ENCODE measurements around the gene AEBP1. TPM values are rescaled to one million over a fixed set of nuclear protein-coding genes. Genes with fewer than 3 reads are reported as not detected.

The AEBP1 gene
- total and polyA plus RNA-seq, 2 of the 4 experiments (the other 2 are of a cell fraction), result 1.1 to 5.7 TPM

DNA sequence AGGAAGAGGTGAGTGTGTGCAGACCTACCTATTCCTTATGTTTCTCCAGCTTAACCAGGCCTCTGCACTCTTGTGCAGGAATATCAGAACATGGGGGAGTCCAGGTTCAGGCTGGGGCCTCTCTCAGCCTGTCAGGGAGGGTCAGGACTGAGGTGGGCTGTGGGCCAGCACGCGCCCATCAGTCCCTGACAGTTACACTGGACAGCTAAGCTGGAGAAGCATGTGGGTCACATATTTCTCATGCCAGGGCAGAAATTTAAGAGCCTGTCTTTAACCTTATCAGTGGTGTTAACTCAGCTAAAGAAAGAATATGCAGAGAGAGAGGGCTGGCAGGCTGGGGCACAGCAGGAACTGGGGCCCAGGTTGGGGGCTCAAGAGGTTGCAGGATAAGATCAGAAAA, 27.9 kb downstream of the AEBP1 start:
- TF ChIP-seq POLR2A (IDR thresholded peaks at IDR 0.05; ENCODE audit: low read depth, low read length), result no peak
- no peak for TF ChIP-seq NFE2L2 (IDR thresholded peaks at IDR 0.05; ENCODE audit: low read depth, low read length)
- TF ChIP-seq CHD1 (IDR thresholded peaks at IDR 0.05; ENCODE audit: low read depth, low read length), result no peak
- TF ChIP-seq, protein P1, sequence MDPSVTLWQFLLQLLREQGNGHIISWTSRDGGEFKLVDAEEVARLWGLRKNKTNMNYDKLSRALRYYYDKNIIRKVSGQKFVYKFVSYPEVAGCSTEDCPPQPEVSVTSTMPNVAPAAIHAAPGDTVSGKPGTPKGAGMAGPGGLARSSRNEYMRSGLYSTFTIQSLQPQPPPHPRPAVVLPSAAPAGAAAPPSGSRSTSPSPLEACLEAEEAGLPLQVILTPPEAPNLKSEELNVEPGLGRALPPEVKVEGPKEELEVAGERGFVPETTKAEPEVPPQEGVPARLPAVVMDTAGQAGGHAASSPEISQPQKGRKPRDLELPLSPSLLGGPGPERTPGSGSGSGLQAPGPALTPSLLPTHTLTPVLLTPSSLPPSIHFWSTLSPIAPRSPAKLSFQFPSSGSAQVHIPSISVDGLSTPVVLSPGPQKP (IDR thresholded peaks at IDR 0.05; ENCODE audit: borderline replicate concordance, low read depth, low read length), result no peak
- Histone ChIP-seq H3K27me3 (ENCODE audit: control insufficient read depth, insufficient read depth, low read length) (no peaks in the 10 kb centered on the region), H3K36me3 (ENCODE audit: control insufficient read depth, insufficient read depth, low read length) (no peaks in the 10 kb centered on the region), H4K5ac (ENCODE audit: low read depth, low read length) (peak overlapping the region; percentile 45), H2BK5ac (ENCODE audit: low read depth, low read length, poor library complexity, severe bottlenecking) (no peak overlapping the region), H2BK15ac (ENCODE audit: low read depth, low read length) (no peak overlapping the region; the same call in 2 of the 3 replicates), H4K20me1 (ENCODE audit: insufficient read depth, low read length) (no peaks in the 10 kb centered on the region), H3K4me1 (ENCODE audit: control insufficient read depth, insufficient read depth, low read length) (peaks cover 10% of the 10 kb centered on the region), H4K91ac (ENCODE audit: insufficient read depth, low read depth, low read length) (no peak overlapping the region), H3K4ac (ENCODE audit: low read depth, low read length) (peak overlapping the region; percentile 50), H3K4me3 (ENCODE audit: insufficient read depth, low read depth, low read length) (no peak overlapping the region), H4K8ac (ENCODE audit: low read depth in 2 of 2, low read length in 2 of 2) (peak overlapping the region; percentile 19 to 23; a peak in 2 of 4 replicates), H2BK120ac (ENCODE audit: low read depth, low read length) (peak overlapping the region; percentile 43), H2AK5ac (ENCODE audit: low read depth, low read length) (no peak overlapping the region), H2AFZ (replicated peaks; ENCODE audit: low read length, poor library complexity) (no peak overlapping the region), H3K18ac (ENCODE audit: low read depth, low read length) (peak overlapping the region; percentile 43), H3K23ac (ENCODE audit: low read depth, low read length) (no peak overlapping the region; the same call in 1 of the 2 replicates), H3K9ac (ENCODE audit: low read depth, low read length) (no peak overlapping the region), H2BK20ac (ENCODE audit: low read depth, low read length) (peak overlapping the region; percentile 69; the same call in 1 of the 2 replicates), H3K9me3 (ENCODE audit: control insufficient read depth, insufficient read depth, low read length) (peaks cover 4% of the 10 kb centered on the region), H3K56ac (ENCODE audit: extremely low read depth, insufficient read depth, low read length) (no peak overlapping the region), H3K27ac (ENCODE audit: insufficient read depth, low read length) (no peak overlapping the region), H3K14ac (replicated peaks; ENCODE audit: low read depth, low read length) (0 out of 2 replicates have a peak overlapping the region, but pooled peaks have one; percentile 32), H3K4me2 (ENCODE audit: low read depth, low read length) (peak overlapping the region; percentile 16; the same call in 1 of the 2 replicates), H2AK9ac (replicated peaks; ENCODE audit: low read depth, low read length, poor library complexity) (no peak overlapping the region), H3K79me1 (ENCODE audit: low read depth in 1 of 2, low read length in 2 of 2) (no peaks in the 10 kb centered on the region), H3K9me1 (ENCODE audit: insufficient read depth, low read length) (peaks cover 3% of the 10 kb centered on the region; the same call in 1 of the 2 replicates)
- intact Hi-C loops (cut with micrococcal nuclease), result no loop called here
- ChIA-PET POLR2A (ENCODE audit: unreplicated experiment) (no interaction called here), CTCF (interaction anchor here (1.1 to 1.3 kb wide), 2 partner anchors 10 to 61 kb away, joined by 4 read pairs; no protein-coding TSS in a partner anchor)
- no TSS peak for BruUV-seq (replicated peaks)
- in situ Hi-C loops (cut with MboI; ENCODE audit: low sequenced_read_pairs), result no loop called here
- no CpG with 5 or more reads among the region's 2 CpGs for WGBS, 2 experiments (ENCODE audit: extremely low coverage in 2 of 2, insufficient read length in 1 of 2)
- DNase-seq (peak; percentile 12), ATAC-seq (ENCODE audit: low read depth) (peak; percentile 74)
- dilution Hi-C loops (cut with HindIII; ENCODE audit: low sequenced_read_pairs, unreplicated experiment), result no loop called here
